Breast epithelium (tissue), 4 donors: ENCODE results near the gene AKAP7. TPM values are rescaled to one million over a fixed set of nuclear protein-coding genes. Genes with fewer than 3 reads are reported as not detected.

Experiments used
- DNase-seq, 2 donors: peaks; one replicate each; pipeline ENCODE4 v3.0.0-alpha.2; 2019; ENCODE audit warnings: low spot score in 2 of 2
- H3K27ac ChIP-seq, 2 donors: fragments of 200-600 bp; sonication (generic) in 1 of 2; one replicate each; pipeline ENCODE4 v1.5.1; 2016 to 2019; ENCODE audit warnings: mild to moderate bottlenecking in 1 of 2
- H3K27me3 ChIP-seq, 2 donors: fragments of 200-600 bp; sonication (generic) in 1 of 2; one replicate each; pipeline versions ENCODE4 v1.5.1 to v1.6.0; 2017 to 2019; ENCODE audit warnings: control low read depth in 1 of 2, mild to moderate bottlenecking in 1 of 2
- H3K36me3 ChIP-seq: fragments of 200-600 bp; one replicate; pipeline ENCODE4 v1.5.1; 2019
- H3K4me1 ChIP-seq, 2 donors: fragments of 200-600 bp; sonication (generic); one replicate each; pipeline ENCODE4 v1.5.1; 2016 to 2019; ENCODE audit warnings: control low read depth in 1 of 2
- H3K4me3 ChIP-seq, 3 donors: fragments of 200-600 bp; sonication (generic); 1 replicate in 2 of 3; 2 replicates in 1 of 3; pipeline ENCODE4 v1.5.1; 2016 to 2019; ENCODE audit warnings: mild to moderate bottlenecking in 3 of 3, moderate library complexity in 2 of 3
- H3K9me3 ChIP-seq, 2 donors: fragments of 200-600 bp; sonication (generic) in 1 of 2; one replicate each; pipeline ENCODE4 v1.5.1; 2016 to 2019; ENCODE audit warnings: control low read depth in 1 of 2
- POLR2A ChIP-seq: fragments of 450-650 bp; IDR thresholded peaks from one replicate; pipeline ENCODE4 v1.6.1; 2016; ENCODE audit warnings: antibody characterized with exemption, mild to moderate bottlenecking, moderate library complexity
- POLR2AphosphoS5 ChIP-seq, 3 donors: sonication (generic); formaldehyde crosslinking; IDR thresholded peaks; one replicate each; pipeline ENCODE4 v1.6.1; 2017; ENCODE audit warnings: antibody characterized with exemption in 3 of 3
- intact Hi-C: fragments of 100-400 bp; cut with DNase I; formaldehyde crosslinking; loops from one replicate; pipeline ENCODE4 v1.15.1; 2023; ENCODE audit warnings: low total_unique reads
- total RNA-seq, 3 donors: library from RNA; depleted of rRNA; stranded (reverse); fragments of >200 nt; gene quantifications; one replicate each; pipeline ENCODE4 v1.1.0, GENCODE V29; 2016
- TF ChIP-seq, protein P1 (sequence below), 3 donors: fragments of 450-650 bp; IDR thresholded peaks; one replicate each; pipeline ENCODE4 v1.5.1; 2016 to 2017; ENCODE audit warnings: antibody characterized with exemption in 3 of 3, mild to moderate bottlenecking in 3 of 3, moderate library complexity in 3 of 3

Gene AKAP7
- total RNA-seq, 3 donors from 2014 or later, result 13.0 to 15.7 (median 14.4) TPM

DNA sequence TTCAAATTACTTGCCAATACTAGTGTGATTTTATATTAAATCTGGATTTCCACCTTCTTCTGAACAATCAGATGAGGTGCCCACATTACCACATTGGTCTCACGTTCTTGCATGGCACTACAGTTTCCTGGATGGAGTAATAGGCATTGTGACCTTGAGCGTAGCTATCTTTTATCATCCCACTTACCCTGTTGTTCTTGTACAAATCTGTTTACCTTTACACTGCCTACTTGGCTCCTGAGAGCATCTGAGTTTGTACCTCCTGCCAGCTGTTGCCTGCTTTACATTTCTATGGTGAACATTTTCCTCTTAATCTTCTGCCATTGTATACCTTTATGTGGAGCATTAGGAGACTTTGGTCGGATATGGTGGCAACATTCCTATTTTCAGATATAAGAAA, 90.7 kb downstream of the AKAP7 start:
- Histone ChIP-seq H3K4me1 (no peaks in the 10 kb centered on the region), H3K27ac (no peak overlapping the region), H3K27me3 (no peaks in the 10 kb centered on the region), H3K4me3 (no peak overlapping the region), H3K9me3 (no peaks in the 10 kb centered on the region), H3K36me3 (no peaks in the 10 kb centered on the region)
- no peak for DNase-seq
- intact Hi-C loops, result no loop called here
- TF ChIP-seq POLR2A (no peak), POLR2AphosphoS5 (IDR thresholded peaks at IDR 0.05) (no peak)
- TF ChIP-seq, protein P1, sequence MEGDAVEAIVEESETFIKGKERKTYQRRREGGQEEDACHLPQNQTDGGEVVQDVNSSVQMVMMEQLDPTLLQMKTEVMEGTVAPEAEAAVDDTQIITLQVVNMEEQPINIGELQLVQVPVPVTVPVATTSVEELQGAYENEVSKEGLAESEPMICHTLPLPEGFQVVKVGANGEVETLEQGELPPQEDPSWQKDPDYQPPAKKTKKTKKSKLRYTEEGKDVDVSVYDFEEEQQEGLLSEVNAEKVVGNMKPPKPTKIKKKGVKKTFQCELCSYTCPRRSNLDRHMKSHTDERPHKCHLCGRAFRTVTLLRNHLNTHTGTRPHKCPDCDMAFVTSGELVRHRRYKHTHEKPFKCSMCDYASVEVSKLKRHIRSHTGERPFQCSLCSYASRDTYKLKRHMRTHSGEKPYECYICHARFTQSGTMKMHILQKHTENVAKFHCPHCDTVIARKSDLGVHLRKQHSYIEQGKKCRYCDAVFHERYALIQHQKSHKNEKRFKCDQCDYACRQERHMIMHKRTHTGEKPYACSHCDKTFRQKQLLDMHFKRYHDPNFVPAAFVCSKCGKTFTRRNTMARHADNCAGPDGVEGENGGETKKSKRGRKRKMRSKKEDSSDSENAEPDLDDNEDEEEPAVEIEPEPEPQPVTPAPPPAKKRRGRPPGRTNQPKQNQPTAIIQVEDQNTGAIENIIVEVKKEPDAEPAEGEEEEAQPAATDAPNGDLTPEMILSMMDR (IDR thresholded peaks at IDR 0.05), result no peak

DNA sequence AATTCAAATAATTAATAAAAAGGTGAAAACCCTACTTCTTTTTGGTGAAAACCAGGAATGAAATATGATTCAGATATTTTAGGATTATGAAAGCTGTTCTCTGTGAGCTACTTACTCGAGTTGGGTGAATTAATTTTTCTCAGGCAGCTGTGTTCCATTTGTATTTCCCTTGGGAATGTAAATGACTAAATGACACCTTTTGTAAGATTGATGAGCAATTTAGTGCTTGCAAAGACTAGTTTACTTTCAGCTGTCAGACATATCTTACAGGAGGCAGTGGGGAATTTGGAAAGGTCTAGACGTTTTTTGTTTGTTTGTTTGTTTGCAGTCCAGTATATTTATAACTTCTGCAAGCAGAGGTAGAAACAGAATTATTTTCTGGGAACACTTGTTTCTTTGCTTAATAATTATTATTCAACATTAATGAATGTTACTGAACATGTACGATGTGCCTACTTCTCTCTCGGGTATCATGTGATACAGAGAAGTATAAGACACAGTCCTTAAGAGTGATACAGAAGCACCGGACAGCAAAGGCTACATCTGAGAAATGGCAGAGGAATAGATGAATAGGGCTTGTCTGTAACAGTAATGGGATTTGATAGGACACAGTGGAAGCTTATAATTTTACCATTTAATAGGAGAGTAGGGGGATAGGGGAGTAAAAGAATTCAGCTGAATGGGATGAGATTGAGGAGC, 91.3 kb downstream of the AKAP7 start:
- TF ChIP-seq POLR2A (no peak), POLR2AphosphoS5 (IDR thresholded peaks at IDR 0.05) (no peak)
- TF ChIP-seq, protein P1 (IDR thresholded peaks at IDR 0.05), result no peak
- DNase-seq, result no peak
- H3K4me3 ChIP-seq, result no peak overlapping the region
- H3K9me3 ChIP-seq, result no peaks in the 10 kb centered on the region
- no peak overlapping the region for H3K27ac ChIP-seq
- intact Hi-C loops, result no loop called here
- no peaks in the 10 kb centered on the region for H3K4me1 ChIP-seq
- no peaks in the 10 kb centered on the region for H3K36me3 ChIP-seq
- no peaks in the 10 kb centered on the region for H3K27me3 ChIP-seq

DNA sequence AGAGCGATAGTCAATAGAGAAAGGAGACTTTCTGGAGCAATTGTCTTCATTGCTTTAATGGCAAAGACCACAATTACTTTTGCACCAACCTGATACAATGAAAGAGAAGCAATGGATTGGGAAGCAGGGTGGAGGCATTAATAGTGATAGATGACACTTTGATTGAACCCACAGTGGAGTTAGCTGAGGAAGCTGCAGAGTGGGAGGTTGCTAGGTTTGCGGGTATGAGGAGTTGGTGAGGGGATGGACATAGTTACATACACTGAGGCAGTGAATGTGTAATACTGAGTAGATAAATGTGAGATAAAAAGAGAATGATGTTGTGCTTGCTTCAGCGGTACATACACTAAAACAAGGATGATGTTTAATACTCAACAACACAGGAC, 91.9 kb downstream of the AKAP7 start:
- H3K9me3 ChIP-seq, result no peaks in the 10 kb centered on the region
- no peak overlapping the region for H3K27ac ChIP-seq
- intact Hi-C loops, result no loop called here
- no peaks in the 10 kb centered on the region for H3K27me3 ChIP-seq
- no peak for TF ChIP-seq POLR2A
- TF ChIP-seq POLR2AphosphoS5 (IDR thresholded peaks at IDR 0.05), result no peak
- TF ChIP-seq, protein P1 (IDR thresholded peaks at IDR 0.05), result no peak
- H3K4me1 ChIP-seq, result no peaks in the 10 kb centered on the region
- no peaks in the 10 kb centered on the region for H3K36me3 ChIP-seq
- DNase-seq, result no peak
- H3K4me3 ChIP-seq, result no peak overlapping the region

DNA sequence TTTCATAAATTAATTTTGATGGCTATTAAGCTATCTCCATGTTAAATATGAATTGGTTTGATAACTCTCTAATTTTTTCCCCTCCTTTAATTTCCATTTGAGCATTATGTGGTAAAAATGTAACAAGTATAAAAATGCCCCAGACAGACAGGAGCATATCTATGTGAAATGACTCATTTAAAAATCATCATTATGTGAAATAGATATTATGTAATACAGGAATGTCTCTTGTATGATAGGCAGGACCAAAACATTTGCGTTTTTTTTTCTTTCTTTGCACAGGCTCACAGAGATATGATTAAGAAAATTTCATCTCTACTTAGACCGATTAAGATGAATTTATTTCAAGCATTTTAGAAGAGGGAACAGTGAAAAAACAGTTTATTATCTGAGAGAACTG, 95.8 kb downstream of the AKAP7 start:
- Histone ChIP-seq H3K36me3 (no peaks in the 10 kb centered on the region), H3K4me1 (no peaks in the 10 kb centered on the region), H3K9me3 (no peaks in the 10 kb centered on the region), H3K27ac (no peak overlapping the region), H3K4me3 (no peak overlapping the region), H3K27me3 (no peaks in the 10 kb centered on the region)
- no peak for DNase-seq
- TF ChIP-seq POLR2A (no peak), POLR2AphosphoS5 (IDR thresholded peaks at IDR 0.05) (no peak)
- TF ChIP-seq, protein P1 (IDR thresholded peaks at IDR 0.05), result no peak
- intact Hi-C loops, result no loop called here

DNA sequence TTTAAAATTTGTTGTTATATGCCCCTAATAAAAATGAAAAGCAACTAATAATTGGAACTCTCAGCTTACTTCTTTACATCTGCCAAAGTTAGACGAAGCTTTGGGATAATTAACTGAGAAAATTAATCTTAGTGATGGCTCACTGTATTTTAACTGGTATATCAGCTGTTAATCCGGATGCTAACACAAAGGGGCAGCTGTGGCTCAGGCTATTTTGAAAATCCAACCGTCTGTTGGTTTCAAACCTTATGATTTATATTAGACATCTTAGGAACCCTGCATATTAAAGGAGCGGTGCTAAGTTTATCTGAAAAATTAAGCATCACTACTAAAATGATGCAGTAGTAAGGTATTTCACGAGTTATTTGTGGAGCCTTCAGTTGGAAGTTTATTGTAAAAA, 96.6 kb downstream of the AKAP7 start:
- Histone ChIP-seq H3K36me3 (no peaks in the 10 kb centered on the region), H3K4me1 (no peaks in the 10 kb centered on the region), H3K27ac (no peak overlapping the region), H3K4me3 (no peak overlapping the region), H3K27me3 (no peaks in the 10 kb centered on the region), H3K9me3 (no peaks in the 10 kb centered on the region)
- TF ChIP-seq POLR2A, result no peak
- TF ChIP-seq, protein P1 (IDR thresholded peaks at IDR 0.05), result no peak
- TF ChIP-seq POLR2AphosphoS5 (IDR thresholded peaks at IDR 0.05), result no peak
- intact Hi-C loops, result no loop called here
- DNase-seq, result no peak
